Measurements from ENCODE around the gene DIS3L2. TPM values are rescaled to one million over a fixed set of nuclear protein-coding genes. Genes with fewer than 3 reads are reported as not detected.
"Not testable (repeated sequence)": the region's sequence is repeated elsewhere in the genome, so short reads cannot be mapped to it uniquely, and the experiment has no call there.

The DIS3L2 gene
- total RNA-seq, 4 donors from 2014 or later = 10.3 to 63.9 (median 29.7) TPM

- no peaks in the 10 kb centered on the region for H3K4me1 ChIP-seq
- no peak overlapping the region for H3K4me3 ChIP-seq
- TF ChIP-seq CTCF (IDR thresholded peaks at IDR 0.05) (no peak), POLR2A (IDR thresholded peaks at IDR 0.05) (no peak)
- H3K36me3 ChIP-seq = no peaks in the 10 kb centered on the region
- H3K9me3 ChIP-seq = no peaks in the 10 kb centered on the region
- no peaks in the 10 kb centered on the region for H3K27me3 ChIP-seq
- H3K27ac ChIP-seq = no peak overlapping the region
- DNase-seq = no peak
- intact Hi-C loops (cut with DNase I; ENCODE audit: low total_unique reads) = no loop called here
These were observed 184.8 kb downstream of the DIS3L2 start for GRCh38 chr2:232146294-232146693.

- TF ChIP-seq CTCF (IDR thresholded peaks at IDR 0.05) = no peak
- TF ChIP-seq POLR2A (IDR thresholded peaks at IDR 0.05) = no peak
- no peak for DNase-seq
- Histone ChIP-seq H3K4me3 (no peak overlapping the region), H3K27ac (no peak overlapping the region), H3K4me1 (no peaks in the 10 kb centered on the region), H3K36me3 (no peaks in the 10 kb centered on the region), H3K9me3 (no peaks in the 10 kb centered on the region), H3K27me3 (no peaks in the 10 kb centered on the region)
- intact Hi-C loops (cut with DNase I; ENCODE audit: low total_unique reads) = no loop called here
These were observed 186.0 kb downstream of the DIS3L2 start for GRCh38 chr2:232147440-232148077.

GRCh38 chr2:232162187-232162586 lies 200.7 kb downstream of the DIS3L2 start:
- H3K4me3 ChIP-seq = no peak overlapping the region
- no peaks in the 10 kb centered on the region for H3K9me3 ChIP-seq
- intact Hi-C loops (cut with DNase I; ENCODE audit: low total_unique reads) = no loop called here
- no peaks in the 10 kb centered on the region for H3K4me1 ChIP-seq
- no peaks in the 10 kb centered on the region for H3K27me3 ChIP-seq
- H3K27ac ChIP-seq = no peak overlapping the region
- DNase-seq = no peak
- no peak for TF ChIP-seq CTCF (IDR thresholded peaks at IDR 0.05)
- no peak for TF ChIP-seq POLR2A (IDR thresholded peaks at IDR 0.05)
- no peaks in the 10 kb centered on the region for H3K36me3 ChIP-seq

- no peaks in the 10 kb centered on the region for H3K4me1 ChIP-seq
- intact Hi-C loops (cut with DNase I; ENCODE audit: low total_unique reads) = no loop called here
- H3K27me3 ChIP-seq = no peaks in the 10 kb centered on the region
- no peaks in the 10 kb centered on the region for H3K36me3 ChIP-seq
- H3K27ac ChIP-seq = peak overlapping the region in 1 of 2 donors; percentile 5
- TF ChIP-seq POLR2A (IDR thresholded peaks at IDR 0.05) (no peak), CTCF (IDR thresholded peaks at IDR 0.05) (no peak)
- no peaks in the 10 kb centered on the region for H3K9me3 ChIP-seq
- no peak for DNase-seq
- no peak overlapping the region for H3K4me3 ChIP-seq
These were observed 208.9 kb downstream of the DIS3L2 start for GRCh38 chr2:232170396-232170795.

GRCh38 chr2:232174662-232175061 lies 213.1 kb downstream of the DIS3L2 start:
- Histone ChIP-seq H3K4me3 (no peak overlapping the region), H3K27me3 (no peaks in the 10 kb centered on the region), H3K27ac (no peak overlapping the region), H3K9me3 (no peaks in the 10 kb centered on the region), H3K4me1 (no peaks in the 10 kb centered on the region), H3K36me3 (no peaks in the 10 kb centered on the region)
- TF ChIP-seq POLR2A (IDR thresholded peaks at IDR 0.05) (no peak), CTCF (IDR thresholded peaks at IDR 0.05) (no peak)
- DNase-seq = no peak
- intact Hi-C loops (cut with DNase I; ENCODE audit: low total_unique reads) = no loop called here

- H3K9me3 ChIP-seq; H3K36me3 ChIP-seq; H3K27me3 ChIP-seq; H3K4me1 ChIP-seq; DNase-seq; H3K27ac ChIP-seq; H3K4me3 ChIP-seq; intact Hi-C loops (cut with DNase I; ENCODE audit: low total_unique reads): not testable (repeated sequence)
These were observed 215.1 kb downstream of the DIS3L2 start for GRCh38 chr2:232176587-232176986.

All from uterus (tissue), 4 donors.